Measurements from ENCODE around the gene TTC9B.

DNA sequence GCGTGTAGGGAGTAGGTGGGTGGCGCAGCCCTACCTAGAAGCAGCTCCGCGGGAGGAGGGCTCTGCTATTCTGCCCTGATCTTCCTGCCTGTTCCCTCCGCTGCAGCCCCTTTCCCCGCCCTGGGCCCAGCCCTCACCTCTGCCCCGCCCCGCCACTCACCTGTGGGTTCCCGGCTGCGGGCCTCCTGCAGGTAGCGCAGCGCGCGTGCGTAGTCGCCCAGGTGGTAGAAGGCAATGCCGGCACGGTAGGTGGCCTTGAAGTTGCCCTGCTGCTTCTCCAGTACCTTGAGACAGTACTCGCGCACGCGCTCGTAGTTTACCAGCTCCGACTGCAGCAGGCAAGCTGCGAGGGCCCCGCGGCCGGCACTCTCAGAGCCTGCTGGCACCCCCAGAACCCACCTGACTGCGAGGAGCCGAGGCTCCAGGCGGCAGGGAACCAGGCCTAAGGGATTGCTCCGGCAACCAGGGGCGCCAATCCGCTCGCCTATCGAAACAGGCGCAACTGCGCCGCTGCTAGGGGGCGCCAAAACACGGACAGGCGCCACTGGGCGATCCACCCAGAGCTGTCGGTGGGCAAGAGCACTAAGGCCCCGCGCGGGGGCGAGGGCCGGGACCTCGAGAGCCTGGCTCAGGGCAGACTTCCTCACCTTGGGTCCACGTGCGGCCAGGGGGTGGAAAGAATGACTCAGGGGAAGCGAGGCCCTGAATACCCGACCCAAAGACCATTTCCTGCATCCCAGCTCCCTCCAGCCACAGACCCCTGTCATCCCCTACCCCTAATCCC lies 965 bp downstream of the TTC9B start:
- TF ChIP-seq CTCF (IDR thresholded peaks at IDR 0.05) (peak in 5 of 6 experiments; percentile 21 to 51 (median 37)), POLR2A (IDR thresholded peaks at IDR 0.05) (no peak)

Measured in esophagus squamous epithelium (tissue), 4 donors.